Stimulated activated CD4-positive, alpha-beta T cell treated with anti-CD3 and anti-CD28 coated beads, Interleukin-4, amount 100 ng/mL, for 48 hours (primary cell): ENCODE results near the gene FBXO30.

ENCODE experiments used
- DNase-seq, 2 donors: peaks; one replicate each; pipeline ENCODE4 v3.0.0-alpha.2; 2020; ENCODE audit warnings: low read depth in 2 of 2

FBXO30 gene

DNA sequence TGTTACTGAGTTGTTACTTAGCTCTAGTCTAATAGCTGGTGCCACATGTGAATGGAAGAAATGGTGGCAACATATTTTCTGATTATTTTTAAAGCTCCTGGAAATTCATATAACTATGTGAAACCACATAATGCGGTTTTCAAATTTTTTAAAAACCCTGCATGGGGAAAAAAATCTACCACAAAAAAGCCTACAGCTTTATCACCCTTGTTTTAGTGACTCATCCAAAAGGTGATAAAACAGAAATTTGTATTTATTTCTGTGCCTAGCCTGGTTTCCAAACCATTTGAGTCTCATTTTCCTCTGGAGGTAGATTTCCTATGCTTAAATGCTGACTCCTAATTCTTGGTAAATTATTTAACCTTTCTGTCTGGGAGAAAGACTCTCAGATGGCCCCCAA, 5.4 kb upstream of the FBXO30 start:
- DNase-seq = no peak

DNA sequence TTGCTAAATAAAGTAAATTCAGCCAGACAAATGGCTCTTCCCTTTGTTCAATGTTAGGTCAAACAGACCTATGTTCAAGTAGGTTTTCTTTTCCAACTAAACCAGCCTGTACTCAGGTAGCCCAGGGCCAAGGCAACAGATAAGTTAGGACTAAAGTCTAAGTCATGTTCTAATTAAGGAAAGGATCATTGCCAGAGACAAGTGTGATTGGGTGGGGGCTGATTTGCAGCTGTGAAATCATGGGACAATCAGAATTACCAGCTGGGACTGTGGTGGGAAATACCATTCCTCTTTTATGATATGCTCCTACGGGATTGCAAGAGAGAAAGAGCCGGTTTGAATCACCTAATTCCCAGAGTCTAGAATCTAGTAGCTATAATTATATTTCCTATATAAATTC, 4.2 kb upstream of the FBXO30 start:
- DNase-seq = no peak

DNA sequence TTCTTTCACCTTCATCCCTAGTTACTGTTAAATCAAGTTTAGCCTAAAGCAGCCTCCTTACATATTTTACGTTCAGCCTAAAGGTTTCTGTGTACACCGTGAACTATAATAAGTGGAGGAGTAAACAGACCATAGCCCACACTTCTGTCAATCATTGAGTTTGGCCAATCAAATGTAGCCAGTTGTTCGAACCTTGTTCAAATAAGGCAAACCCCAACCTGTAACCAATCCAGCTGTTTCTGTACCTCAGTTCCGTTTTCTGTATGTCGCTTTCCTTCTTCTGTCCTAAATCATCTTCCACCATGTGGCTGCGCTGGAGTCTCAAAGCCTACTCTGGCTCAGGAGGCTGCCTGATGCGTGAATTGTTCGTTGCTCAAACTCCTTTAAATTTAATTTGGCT, 1.8 kb upstream of the FBXO30 start:
- no peak for DNase-seq

DNA sequence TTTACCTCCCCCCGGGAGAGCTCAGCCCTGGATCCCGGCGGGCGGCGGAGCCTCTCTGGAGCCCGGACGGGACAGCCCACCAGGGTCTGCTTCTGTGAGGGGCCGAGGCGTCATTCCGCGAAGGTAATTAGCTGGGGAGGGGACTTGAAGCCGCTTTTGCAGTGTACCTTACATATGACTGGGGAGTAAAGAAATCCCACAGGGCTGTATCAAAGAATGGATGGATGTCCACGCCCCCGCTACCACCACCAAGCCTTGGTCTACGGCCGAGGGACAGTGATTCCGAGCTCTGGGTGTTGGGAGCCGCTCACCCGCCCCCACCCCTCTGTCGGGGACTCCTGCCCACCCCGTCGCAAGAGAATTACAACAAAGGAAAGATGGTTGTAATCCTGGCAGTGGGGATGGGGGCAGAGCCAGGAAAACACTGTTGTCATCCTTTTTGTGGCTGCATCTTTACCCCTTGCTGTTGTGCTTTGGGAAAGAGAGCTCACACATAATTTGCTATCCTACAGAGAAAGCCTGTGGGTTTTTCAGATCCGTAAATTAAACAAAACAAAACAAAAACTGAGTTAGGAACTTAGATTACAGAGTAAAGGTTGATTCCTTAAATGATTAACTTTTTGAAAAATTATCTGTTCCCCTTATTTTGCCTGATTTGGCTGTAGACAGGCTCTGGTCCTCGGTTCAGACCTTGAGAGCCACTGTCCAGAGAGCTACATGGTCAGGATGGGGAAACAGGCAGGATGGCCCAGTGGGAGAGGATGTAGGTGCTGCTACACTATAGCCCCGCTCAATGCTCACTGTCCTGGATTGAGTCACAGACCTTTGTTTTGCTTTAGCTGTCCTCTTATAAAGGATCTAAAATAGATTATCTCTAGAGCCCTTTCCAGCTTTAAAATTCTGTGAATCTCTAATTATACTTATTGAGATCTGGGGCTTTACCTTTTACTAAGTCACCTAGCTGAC, 997 bp upstream of the FBXO30 start:
- peak in 1 of 2 donors; percentile 12 for DNase-seq

DNA sequence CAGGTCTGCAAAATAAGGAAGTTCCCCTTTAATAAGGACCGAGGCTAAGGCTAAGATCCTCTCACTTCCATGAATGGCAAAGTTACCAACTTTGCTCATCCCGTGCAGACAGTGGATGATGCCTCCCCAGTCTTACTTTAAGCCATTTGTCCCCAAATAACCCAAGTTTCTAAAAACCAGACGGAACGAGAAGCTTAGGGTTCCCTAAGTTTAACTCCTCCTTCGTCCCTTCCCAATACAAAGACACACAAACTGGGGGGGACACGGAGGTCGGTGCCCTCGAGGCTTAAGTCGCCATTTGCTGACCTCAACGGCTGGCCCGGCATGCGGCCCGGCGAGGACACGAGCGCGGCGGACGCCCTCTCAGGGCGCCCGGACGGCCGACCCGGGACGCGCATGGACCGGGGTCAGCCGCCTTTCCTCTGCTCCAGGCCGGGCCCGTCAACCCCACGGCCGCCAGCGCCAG, 527 bp downstream of the FBXO30 start:
- DNase-seq = peak; percentile 9 to 20

DNA sequence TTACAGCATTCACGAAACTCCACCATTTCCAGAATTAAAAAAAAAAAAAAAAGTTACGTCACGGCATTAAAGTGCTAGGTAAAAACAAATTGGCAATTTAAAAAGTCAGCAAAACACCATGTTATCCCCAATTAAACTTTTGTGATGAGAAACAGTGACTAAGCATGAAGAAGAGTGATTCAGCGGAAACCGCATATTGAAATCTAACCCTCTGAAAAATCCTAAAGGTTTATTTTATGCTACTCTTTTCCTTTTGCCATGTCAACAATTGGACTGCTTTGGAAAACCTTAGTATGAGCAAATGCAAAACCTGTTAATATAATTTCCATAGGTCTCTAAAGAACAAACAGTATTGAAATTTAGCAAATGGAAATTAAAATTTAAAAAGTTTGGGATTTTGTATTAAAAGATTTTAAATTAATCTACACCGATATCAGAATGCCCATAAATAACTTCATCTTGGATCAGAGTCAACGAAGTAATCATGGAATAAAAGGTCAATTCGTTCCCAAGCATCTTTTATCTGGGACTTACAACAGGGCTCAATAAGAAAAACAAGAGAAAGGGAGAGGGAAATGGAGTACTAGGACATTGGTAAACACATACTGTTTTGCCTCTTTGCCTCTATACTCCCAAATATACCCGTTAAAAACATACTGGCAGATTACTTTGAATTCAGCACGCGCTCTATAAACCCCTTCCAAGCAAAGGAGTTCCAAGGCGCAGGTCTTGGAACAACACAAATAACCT, 1.1 kb downstream of the FBXO30 start:
- DNase-seq = no peak

DNA sequence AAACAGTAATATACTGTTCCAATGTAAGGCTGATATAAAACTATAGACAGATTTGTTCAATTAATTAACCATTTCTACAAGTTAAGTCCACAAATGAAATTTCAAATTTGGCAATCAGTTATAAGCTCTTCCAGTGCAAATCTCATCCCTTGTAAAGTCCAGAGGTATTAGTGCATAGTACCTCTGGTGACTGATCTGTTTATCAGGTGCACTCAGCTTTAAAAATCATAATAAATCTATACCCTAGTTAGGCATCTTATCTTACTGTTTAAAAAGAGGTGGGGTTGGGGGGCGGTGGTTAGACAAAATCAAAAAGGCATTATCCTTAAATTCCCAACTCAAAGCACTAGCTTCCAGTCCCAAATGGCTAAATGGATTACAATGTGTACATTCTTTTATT, 2.9 kb downstream of the FBXO30 start:
- DNase-seq = no peak

GRCh38 chr6:145809785-145810184, 4.8 kb downstream of the FBXO30 start:
- DNase-seq = no peak

- no peak for DNase-seq
Observed at GRCh38 chr6:145809211-145809610, 5.4 kb downstream of the FBXO30 start.

- DNase-seq = no peak
Observed at GRCh38 chr6:145808239-145808638, 6.4 kb downstream of the FBXO30 start.

DNA sequence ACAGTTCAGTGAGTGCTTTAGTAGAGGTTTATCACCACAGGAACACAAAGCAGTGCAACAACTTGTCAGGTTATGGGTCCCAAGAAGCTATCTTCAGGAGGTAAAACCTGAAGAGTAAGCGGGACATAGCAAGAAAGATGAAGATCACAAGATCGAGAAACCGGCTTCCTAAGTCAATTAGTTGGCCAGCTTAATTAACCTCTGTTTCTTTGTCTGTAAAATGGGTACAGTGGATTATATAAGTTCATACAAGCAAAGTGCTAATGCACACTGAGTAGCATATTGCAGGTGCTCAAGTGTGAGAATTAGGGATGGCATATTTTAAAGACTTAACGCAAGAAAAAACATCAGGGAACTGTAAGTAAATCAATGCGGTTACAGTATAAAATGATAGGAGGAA, 12.5 kb downstream of the FBXO30 start:
- DNase-seq = no peak

GRCh38 chr6:145801021-145801420, 13.6 kb downstream of the FBXO30 start:
- DNase-seq = no peak

DNA sequence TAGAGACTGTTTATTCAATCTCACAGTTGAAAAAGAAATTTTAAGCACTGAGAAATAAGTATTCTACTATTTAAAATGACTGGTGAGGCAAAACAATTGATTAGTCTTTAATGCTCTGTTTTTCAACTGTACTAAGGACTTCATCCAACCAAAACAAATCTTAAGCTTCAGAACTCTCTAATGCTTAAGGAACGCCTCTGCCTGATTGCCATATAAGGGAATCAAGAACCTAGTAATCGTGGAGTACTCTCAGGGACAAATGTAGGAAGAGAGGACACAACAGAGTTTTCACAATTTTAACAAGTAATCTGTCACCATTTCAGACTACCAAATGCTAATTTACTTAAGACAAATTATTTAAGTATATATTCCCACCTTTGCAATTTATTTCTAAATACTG, 16.1 kb downstream of the FBXO30 start:
- DNase-seq = no peak

DNA sequence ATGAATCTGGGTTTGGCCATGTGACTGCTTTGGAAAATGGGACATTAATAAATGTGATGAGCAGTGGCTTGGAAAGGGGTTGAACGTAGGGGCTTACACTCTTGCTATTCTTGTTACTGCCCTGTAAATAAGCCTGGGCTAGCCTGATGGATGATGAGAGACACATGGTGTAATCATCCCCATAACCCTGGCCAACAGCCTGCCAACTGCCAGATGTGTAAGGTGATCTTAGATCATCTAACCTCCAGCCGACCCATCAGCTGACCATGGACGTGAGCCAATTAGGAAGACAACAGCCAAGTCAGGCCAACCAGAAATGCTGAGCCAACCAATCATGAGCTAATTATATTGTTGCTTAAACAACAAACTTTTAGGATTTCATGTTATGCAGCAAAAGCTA, 25.2 kb downstream of the FBXO30 start:
- no peak for DNase-seq

GRCh38 chr6:145787688-145788087, 26.9 kb downstream of the FBXO30 start:
- no peak for DNase-seq

DNA sequence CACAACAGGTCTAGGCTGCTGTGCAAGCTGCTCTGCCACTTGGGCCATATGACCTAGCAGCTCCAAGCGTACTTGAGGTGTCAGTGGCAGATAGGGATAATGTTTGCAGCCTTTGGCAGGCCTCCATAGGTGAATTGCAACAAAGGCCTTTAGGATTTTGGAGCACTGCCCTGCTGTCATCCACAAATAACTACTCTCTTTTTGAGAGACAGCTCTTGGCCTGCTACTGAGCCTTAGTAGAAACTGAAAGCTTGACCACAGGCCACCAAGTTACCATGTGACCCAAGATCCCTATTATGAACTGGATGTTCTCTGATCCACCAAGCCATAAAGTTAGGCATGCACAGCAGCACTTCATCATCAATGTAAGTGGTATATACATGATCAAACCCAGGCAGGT, 29.9 kb downstream of the FBXO30 start:
- DNase-seq = no peak

GRCh38 chr6:145783796-145784195, 30.8 kb downstream of the FBXO30 start:
- DNase-seq = no peak

- DNase-seq = no peak
Observed at GRCh38 chr6:145772846-145773245, 41.7 kb downstream of the FBXO30 start.

- no peak for DNase-seq
Observed at GRCh38 chr6:145765449-145765848, 49.1 kb downstream of the FBXO30 start.

DNA sequence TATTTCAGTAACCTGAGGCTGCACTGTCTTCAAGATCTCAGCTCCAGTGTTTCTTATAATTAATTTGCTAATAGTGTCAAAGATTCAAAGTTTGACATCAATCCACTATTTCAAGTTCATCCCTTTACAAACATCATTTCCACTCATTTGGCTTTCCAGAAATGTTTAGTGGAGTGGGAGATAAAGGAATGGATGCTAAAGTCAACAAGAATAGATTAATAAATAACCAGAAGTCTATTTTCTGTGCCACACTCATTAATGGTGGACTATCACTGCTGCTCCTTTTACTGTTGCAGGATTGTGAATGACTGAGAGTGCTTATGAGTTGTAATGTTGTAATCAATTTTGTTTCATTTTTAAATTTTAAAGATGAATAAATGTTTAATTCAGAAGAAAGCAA, 50.9 kb downstream of the FBXO30 start:
- DNase-seq = no peak

- no peak for DNase-seq
Observed at GRCh38 chr6:145761584-145761983, 53.0 kb downstream of the FBXO30 start.

- no peak for DNase-seq
Observed at GRCh38 chr6:145758113-145758512, 56.5 kb downstream of the FBXO30 start.

GRCh38 chr6:145756170-145756662, 58.4 kb downstream of the FBXO30 start:
- DNase-seq = no peak
